ENCODE measurements around the gene NAV2. TPM values are rescaled to one million over a fixed set of nuclear protein-coding genes. Genes with fewer than 3 reads are reported as not detected.

NAV2 gene
- total RNA-seq, 3 donors from 2014 or later: 21.9 to 65.9 (median 30.9) TPM

DNA sequence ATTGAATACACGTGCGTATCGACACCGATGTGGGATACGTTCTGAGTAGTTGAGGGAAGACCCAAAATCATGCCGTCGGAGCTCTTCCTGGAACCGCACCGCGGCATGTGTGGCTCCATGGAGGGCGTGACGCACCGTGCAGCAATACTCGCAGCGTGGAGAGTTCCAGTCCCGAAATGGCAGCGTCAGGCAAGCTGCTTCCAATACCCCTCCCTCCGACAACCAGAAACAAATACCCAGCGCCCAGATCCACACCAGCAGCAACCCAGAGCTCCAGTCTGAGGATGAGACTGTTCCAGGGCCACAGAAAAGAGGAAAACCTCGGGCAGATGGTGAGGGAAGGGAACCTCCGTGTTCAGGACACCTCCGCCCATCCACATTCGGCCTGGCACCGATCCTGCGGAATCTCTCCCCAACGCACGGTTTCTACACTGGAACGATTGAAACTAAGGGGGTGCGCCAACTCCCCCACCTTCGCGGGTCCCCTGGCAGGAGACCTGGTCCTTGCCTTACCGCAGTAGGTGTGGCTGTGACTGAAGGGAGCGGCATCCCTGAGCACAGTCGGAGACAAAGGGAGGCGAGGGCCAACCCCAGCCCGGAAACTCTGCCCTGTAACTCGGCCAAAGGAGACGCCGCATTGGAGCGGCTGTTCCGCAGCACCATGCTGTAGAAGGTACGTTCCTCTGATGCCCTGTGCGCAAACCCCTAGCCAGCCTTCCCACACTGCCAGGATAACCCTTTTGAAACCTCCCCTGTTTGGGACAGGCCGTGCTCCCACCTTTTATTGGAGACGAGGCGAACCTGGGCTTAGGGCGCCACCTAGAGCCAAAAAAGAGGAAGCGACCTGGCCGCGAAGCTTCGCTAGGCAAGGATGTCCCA, 419.4 kb downstream of the NAV2 start:
- Histone ChIP-seq H3K4me3 (no peak overlapping the region), H3K9me3 (no peaks in the 10 kb centered on the region), H3K4me1 (ENCODE audit: low read depth) (peaks cover 3% of the 10 kb centered on the region), H3K36me3 (ENCODE audit: low read depth) (no peaks in the 10 kb centered on the region)
- peak; percentile 77 for TF ChIP-seq CTCF (IDR thresholded peaks at IDR 0.05)
- ATAC-seq (peak; percentile 84), DNase-seq (peak; percentile 57 to 76 (median 72))
- intact Hi-C loops (cut with DNase I, micrococcal nuclease): no loop called here

DNA sequence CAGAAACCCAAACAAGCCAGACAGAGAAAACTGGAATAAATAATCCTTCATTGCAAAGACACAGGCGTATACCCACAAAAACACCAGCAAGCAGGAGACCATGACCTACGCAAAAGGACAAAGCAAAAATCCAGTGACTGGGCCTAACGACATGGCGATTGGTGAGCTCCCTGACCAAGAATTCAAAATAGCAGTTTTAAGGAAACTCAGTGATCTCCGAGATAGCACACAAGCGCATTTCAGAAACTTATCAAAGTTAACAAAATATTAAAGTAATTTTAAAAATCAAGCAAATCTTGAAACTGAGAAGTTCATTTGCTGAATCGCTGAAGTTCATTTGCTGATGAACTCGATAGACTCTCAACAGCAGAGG, 420.0 kb downstream of the NAV2 start:
- DNase-seq: no peak
- no peak for TF ChIP-seq CTCF (IDR thresholded peaks at IDR 0.05)
- ATAC-seq: no peak
- intact Hi-C loops (cut with DNase I, micrococcal nuclease): no loop called here
- no peak overlapping the region for H3K4me3 ChIP-seq
- no peaks in the 10 kb centered on the region for H3K9me3 ChIP-seq
- peaks cover 3% of the 10 kb centered on the region for H3K4me1 ChIP-seq (ENCODE audit: low read depth)
- H3K36me3 ChIP-seq (ENCODE audit: low read depth): no peaks in the 10 kb centered on the region

- intact Hi-C loops (cut with DNase I, micrococcal nuclease): no loop called here
- ATAC-seq (no peak), DNase-seq (no peak)
- peaks cover 3% of the 10 kb centered on the region for H3K4me1 ChIP-seq (ENCODE audit: low read depth)
- H3K4me3 ChIP-seq: no peak overlapping the region
- H3K36me3 ChIP-seq (ENCODE audit: low read depth): no peaks in the 10 kb centered on the region
- no peaks in the 10 kb centered on the region for H3K9me3 ChIP-seq
- TF ChIP-seq CTCF (IDR thresholded peaks at IDR 0.05): no peak
Observed at GRCh38 chr11:20134991-20135736, 422.5 kb downstream of the NAV2 start.

DNA sequence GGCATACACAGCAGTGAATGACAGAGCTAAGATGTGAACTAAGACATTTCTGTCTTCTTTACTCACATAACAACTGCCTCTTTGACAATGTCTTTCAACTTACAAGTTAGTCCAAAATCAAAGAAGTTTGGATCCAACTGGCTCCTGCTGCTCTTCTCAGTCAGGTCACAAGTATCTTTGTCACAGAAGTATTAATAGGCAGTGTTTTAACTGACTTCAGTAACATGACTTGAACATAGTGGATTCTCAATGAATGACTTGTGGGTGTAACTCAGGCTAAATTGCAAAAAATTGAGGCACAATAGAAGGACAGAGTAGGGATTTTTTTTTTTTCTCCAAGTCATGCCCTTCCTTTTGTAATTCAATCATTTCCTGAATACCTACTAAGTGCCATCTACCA, 425.0 kb downstream of the NAV2 start:
- intact Hi-C loops (cut with DNase I, micrococcal nuclease): no loop called here
- H3K9me3 ChIP-seq: no peaks in the 10 kb centered on the region
- DNase-seq: no peak
- H3K36me3 ChIP-seq (ENCODE audit: low read depth): no peaks in the 10 kb centered on the region
- ATAC-seq: no peak
- H3K4me3 ChIP-seq: no peak overlapping the region
- no peak for TF ChIP-seq CTCF (IDR thresholded peaks at IDR 0.05)
- no peaks in the 10 kb centered on the region for H3K4me1 ChIP-seq (ENCODE audit: low read depth)

DNA sequence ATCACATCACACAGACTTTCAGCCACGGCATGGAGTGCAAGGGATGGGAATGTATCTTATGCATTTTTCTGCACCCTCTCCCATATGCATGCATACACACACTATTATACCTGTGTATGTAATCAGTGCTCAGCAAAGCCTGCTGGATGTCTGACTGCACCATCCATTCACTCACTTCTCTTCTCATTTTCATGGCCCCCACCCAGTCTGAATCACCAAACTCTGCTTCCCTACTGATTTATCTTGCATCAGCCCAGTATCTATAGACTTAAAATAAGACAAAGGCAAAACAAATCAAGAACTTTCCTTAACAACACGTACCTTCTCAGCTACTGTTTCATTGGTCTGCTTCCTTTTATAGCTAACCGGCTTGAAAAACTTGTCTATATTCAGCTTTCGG, 426.1 kb downstream of the NAV2 start:
- DNase-seq (no peak), ATAC-seq (no peak)
- intact Hi-C loops (cut with DNase I, micrococcal nuclease): no loop called here
- TF ChIP-seq CTCF (IDR thresholded peaks at IDR 0.05): no peak
- Histone ChIP-seq H3K9me3 (no peaks in the 10 kb centered on the region), H3K36me3 (ENCODE audit: low read depth) (no peaks in the 10 kb centered on the region), H3K4me1 (ENCODE audit: low read depth) (no peaks in the 10 kb centered on the region), H3K4me3 (no peak overlapping the region)

Data from mucosa of descending colon (tissue), 3 donors.